ENCODE results near the gene ZW10. TPM values are rescaled to one million over a fixed set of nuclear protein-coding genes. Genes with fewer than 3 reads are reported as not detected.

Gene ZW10
- total RNA-seq, 1 experiment from 2014 or later = 26.0 TPM

DNA sequence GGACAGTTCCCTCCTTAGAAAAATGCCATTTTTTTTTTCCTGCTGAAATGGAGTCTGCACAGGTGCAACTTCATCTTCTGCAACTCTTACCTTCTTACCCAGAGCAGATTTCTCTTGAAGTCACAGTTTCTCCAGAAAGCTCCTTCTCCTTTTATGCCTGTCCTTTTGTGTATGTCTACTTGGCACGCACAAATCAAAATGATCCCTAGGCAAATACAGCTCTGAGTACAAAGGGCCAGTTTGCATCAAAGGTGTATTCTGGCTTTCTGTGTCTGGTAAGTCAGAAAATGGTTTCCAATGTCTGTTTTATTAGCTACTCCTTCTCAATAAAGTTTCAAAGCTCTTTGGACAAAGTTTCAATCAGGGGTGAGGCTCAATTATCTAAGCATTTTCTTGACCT, 8.6 kb upstream of the ZW10 start:
- H3K4ac ChIP-seq (ENCODE audit: low read depth, low read length) = no peak overlapping the region
- Mint-ChIP-seq H3K9me3 (no peaks in the 10 kb centered on the region), H3K36me3 (ENCODE audit: insufficient read depth in 1 of 3, low read depth in 3 of 3) (no peaks in the 10 kb centered on the region), H3K27ac (no peak overlapping the region), H3K27me3 (ENCODE audit: low read depth) (peaks cover 19% of the 10 kb centered on the region), H3K4me3 (no peak overlapping the region), H3K4me1 (no peaks in the 10 kb centered on the region)
- WGBS (ENCODE audit: extremely low coverage, insufficient read length, low lambda C conversion rate) = no CpG with 5 or more reads among the region's 1 CpG
- H3K14ac ChIP-seq (ENCODE audit: insufficient read depth, low read length) = no peak overlapping the region
- H2AFZ ChIP-seq (ENCODE audit: low read length) = no peak overlapping the region
- H2BK15ac ChIP-seq (ENCODE audit: low read depth, low read length) = no peak overlapping the region
- no peaks in the 10 kb centered on the region for H4K20me1 ChIP-seq (ENCODE audit: control insufficient read depth, insufficient read depth, insufficient read length)
- no peak overlapping the region for H4K8ac ChIP-seq (replicated peaks; ENCODE audit: insufficient read length, low read depth, low read length)
- H3K23me2 ChIP-seq (ENCODE audit: insufficient read length, low read depth, low read length, poor library complexity, severe bottlenecking) = no peaks in the 10 kb centered on the region
- H4K91ac ChIP-seq (ENCODE audit: insufficient read length, low read depth, low read length) = no peak overlapping the region
- H3K18ac ChIP-seq (ENCODE audit: insufficient read length, low read depth, low read length) = no peak overlapping the region
- H3K23ac ChIP-seq (ENCODE audit: insufficient read length, low read depth, low read length) = no peak overlapping the region
- TF ChIP-seq, protein P1, sequence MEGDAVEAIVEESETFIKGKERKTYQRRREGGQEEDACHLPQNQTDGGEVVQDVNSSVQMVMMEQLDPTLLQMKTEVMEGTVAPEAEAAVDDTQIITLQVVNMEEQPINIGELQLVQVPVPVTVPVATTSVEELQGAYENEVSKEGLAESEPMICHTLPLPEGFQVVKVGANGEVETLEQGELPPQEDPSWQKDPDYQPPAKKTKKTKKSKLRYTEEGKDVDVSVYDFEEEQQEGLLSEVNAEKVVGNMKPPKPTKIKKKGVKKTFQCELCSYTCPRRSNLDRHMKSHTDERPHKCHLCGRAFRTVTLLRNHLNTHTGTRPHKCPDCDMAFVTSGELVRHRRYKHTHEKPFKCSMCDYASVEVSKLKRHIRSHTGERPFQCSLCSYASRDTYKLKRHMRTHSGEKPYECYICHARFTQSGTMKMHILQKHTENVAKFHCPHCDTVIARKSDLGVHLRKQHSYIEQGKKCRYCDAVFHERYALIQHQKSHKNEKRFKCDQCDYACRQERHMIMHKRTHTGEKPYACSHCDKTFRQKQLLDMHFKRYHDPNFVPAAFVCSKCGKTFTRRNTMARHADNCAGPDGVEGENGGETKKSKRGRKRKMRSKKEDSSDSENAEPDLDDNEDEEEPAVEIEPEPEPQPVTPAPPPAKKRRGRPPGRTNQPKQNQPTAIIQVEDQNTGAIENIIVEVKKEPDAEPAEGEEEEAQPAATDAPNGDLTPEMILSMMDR (conservative IDR thresholded peaks at IDR 0.05) = no peak
- H4K5ac ChIP-seq (ENCODE audit: insufficient read length, low read depth, low read length) = no peak overlapping the region
- no peak overlapping the region for H2BK12ac ChIP-seq (ENCODE audit: insufficient read length, low read depth, low read length)
- no peaks in the 10 kb centered on the region for H3K27me3 ChIP-seq (ENCODE audit: insufficient read depth, low read length)
- no peak overlapping the region for H2AK5ac ChIP-seq (ENCODE audit: insufficient read length, low read length)
- H2BK120ac ChIP-seq (ENCODE audit: low read depth, low read length, poor library complexity, severe bottlenecking) = no peak overlapping the region
- no peak overlapping the region for H2BK5ac ChIP-seq (ENCODE audit: insufficient read length, low read length)
- H3K27ac ChIP-seq (ENCODE audit: insufficient read length, low read depth, low read length) = no peak overlapping the region
- H3K79me1 ChIP-seq (ENCODE audit: insufficient read depth, low read depth, low read length, poor library complexity, severe bottlenecking) = no peaks in the 10 kb centered on the region
- H3K9me3 ChIP-seq (ENCODE audit: control insufficient read depth, low read depth, low read length) = no peaks in the 10 kb centered on the region
- no peaks in the 10 kb centered on the region for H3K79me2 ChIP-seq (ENCODE audit: insufficient read depth, low read length)
- no peak overlapping the region for H3T11ph ChIP-seq (ENCODE audit: low read length)
- no peaks in the 10 kb centered on the region for H3K4me1 ChIP-seq (ENCODE audit: insufficient read depth, low read length)
- H3K4me2 ChIP-seq (ENCODE audit: insufficient read depth, insufficient read length, low read length) = no peak overlapping the region
- H2BK20ac ChIP-seq (ENCODE audit: low read depth, low read length, poor library complexity, severe bottlenecking) = no peak overlapping the region
- H3K56ac ChIP-seq (ENCODE audit: insufficient read length, low read depth, low read length) = no peak overlapping the region
- no peak for DNase-seq
- no peak overlapping the region for H3K9ac ChIP-seq (ENCODE audit: extremely low read depth, insufficient read length, low read length)
